HepG2 (cell line): ENCODE data around the gene PARG. TPM values are rescaled to one million over a fixed set of nuclear protein-coding genes. Genes with fewer than 3 reads are reported as not detected.
A peak's percentile ranks its signal among the peaks of the same experiment; 100 is the strongest.

Experiments
- ATAC-seq: fragments of 200-7000 bp; cut with Tn5 transposase; 3 replicates; pipeline ENCODE4 v1.9.1; 2020; ENCODE audit warnings: mild to moderate bottlenecking, moderate library complexity
- BruUV-seq: library from RNA; stranded (reverse); fragments of 400-500 nt; replicated peaks from 2 replicates; lab custom pipeline; 2021; lab: Mats Ljungman, UMichigan
- CTCF ChIA-PET: fragments of 300-600 bp; formaldehyde crosslinking; extraction: SDS; loops from one replicate; lab custom pipeline; 2021; ENCODE audit warnings: low total read pairs, inconsistent platforms, low intra/inter-chr PET ratio; lab: Yijun Ruan, JAX
- POLR2A ChIA-PET: fragments of 350-600 bp; sonication (Branson Sonifier 250); formaldehyde crosslinking; loops from one replicate; lab custom pipeline; 2020; ENCODE audit warnings: antibody characterized with exemption, inconsistent platforms; lab: Yijun Ruan, JAX
- DNase-seq: peaks from one replicate; pipeline ENCODE4 v3.0.0-alpha.2; 2015; ENCODE audit warnings: low spot score
- FAIRE-seq: peaks from 3 replicates; lab custom pipeline; 2011; peaks lifted over from hg19 to GRCh38; lab: Jason Lieb, UNC
- H2AFZ ChIP-seq: one replicate; pipeline ENCODE4 v1.6.1; 2011; ENCODE audit warnings: low read length, inconsistent platforms
- H3K27ac ChIP-seq: fragments of 300-600 bp; 3 replicates; pipeline ENCODE4 v1.8.0; 2011; ENCODE audit warnings: mixed run types, mild to moderate bottlenecking, mixed read lengths, low read length, inconsistent platforms; ENCODE audit not compliant: insufficient read depth; ENCODE audit errors: extremely low read length
- H3K27me3 ChIP-seq, 2 experiments: fragments of 200-600 bp in 1 of 2; 2 replicates in 1 of 2; 3 replicates in 1 of 2; pipeline versions ENCODE4 v1.6.0 to v1.8.0; 2011; ENCODE audit warnings: low read length in 2 of 2, mild to moderate bottlenecking in 2 of 2, moderate library complexity in 2 of 2, inconsistent platforms in 1 of 2; ENCODE audit not compliant: insufficient read depth in 2 of 2, control insufficient read depth in 1 of 2
- H3K36me3 ChIP-seq, 2 experiments: fragments of 200-600 bp in 1 of 2; replicated peaks in 1 of 2; 2 replicates in 1 of 2; 3 replicates in 1 of 2; pipeline versions ENCODE4 v1.5.1 to v1.8.0; 2011; ENCODE audit warnings: low read length in 2 of 2, inconsistent platforms in 1 of 2; ENCODE audit not compliant: insufficient read depth in 2 of 2, control insufficient read depth in 1 of 2
- H3K4me1 ChIP-seq: 2 replicates; pipeline ENCODE4 v1.5.1; 2012; ENCODE audit warnings: low read length, inconsistent platforms; ENCODE audit not compliant: insufficient read depth
- H3K4me2 ChIP-seq: 2 replicates; pipeline ENCODE4 v1.6.0; 2011; ENCODE audit warnings: low read depth, low read length, inconsistent platforms
- H3K4me3 ChIP-seq, 3 experiments: fragments of 200-600 bp in 1 of 3; sonication (generic), shearing (Covaris generic) in 1 of 3; replicated peaks in 1 of 3; 2 replicates each; pipeline ENCODE4 v1.5.1; 2011 to 2016; ENCODE audit warnings: low read length in 3 of 3, inconsistent platforms in 2 of 3, low read depth in 2 of 3, mild to moderate bottlenecking in 2 of 3, control low read depth in 1 of 3, mixed read lengths in 1 of 3; ENCODE audit not compliant: insufficient read depth in 1 of 3
- H3K79me2 ChIP-seq: one replicate; pipeline ENCODE4 v1.6.1; 2011; ENCODE audit warnings: low read length, inconsistent platforms; ENCODE audit not compliant: insufficient read depth
- H3K9ac ChIP-seq: 2 replicates; pipeline ENCODE4 v1.6.0; 2011; ENCODE audit warnings: mild to moderate bottlenecking, low read depth, low read length, inconsistent platforms; ENCODE audit not compliant: insufficient read depth
- H3K9me3 ChIP-seq: 2 replicates; pipeline ENCODE4 v1.5.1; 2012; ENCODE audit warnings: mild to moderate bottlenecking, low read length
- H4K20me1 ChIP-seq: 2 replicates; pipeline ENCODE4 v1.6.0; 2011; ENCODE audit warnings: inconsistent platforms, mild to moderate bottlenecking, low read length, moderate library complexity; ENCODE audit not compliant: insufficient read depth
- ASH2L ChIP-seq: fragments of 300-600, 200-600 bp; sonication (generic); IDR thresholded peaks from 2 replicates; pipeline ENCODE4 v1.7.0; 2017; ENCODE audit warnings: low read depth, mild to moderate bottlenecking, moderate library complexity, mixed read lengths, low read length; ENCODE audit not compliant: insufficient read length
- HNRNPUL1 ChIP-seq: fragments of 200-400 bp; formaldehyde crosslinking; IDR thresholded peaks from 2 replicates; pipeline ENCODE4 v1.6.1; 2017; ENCODE audit warnings: low read depth, mild to moderate bottlenecking, low read length, moderate library complexity
- RARG ChIP-seq: sonication (generic); formaldehyde crosslinking; IDR thresholded peaks from 2 replicates; pipeline ENCODE4 v1.4.0; 2020; ENCODE audit warnings: low read depth, mild to moderate bottlenecking, missing genetic modification reagents
- ZNF333 ChIP-seq: sonication (generic); formaldehyde crosslinking; IDR thresholded peaks from 2 replicates; pipeline ENCODE4 v1.4.0; 2020; ENCODE audit warnings: mild to moderate bottlenecking, missing genetic modification reagents, borderline replicate concordance
- ZNF644 ChIP-seq: IDR thresholded peaks from 2 replicates; pipeline ENCODE4 v1.6.1; 2016; ENCODE audit warnings: low read depth
- WGBS: methylation state at CpG from one replicate; pipeline ENCODE4 v1.1.6; 2017; ENCODE audit warnings: low lambda C conversion rate; 5-methylcytosine and 5-hydroxymethylcytosine counted together
- in situ Hi-C: cut with HindIII; loops from 2 replicates; pipeline ENCODE4 v1.10.0; 2017; ENCODE audit warnings: low pct_unique_long_range_greater_than_20kb; ENCODE audit not compliant: extremely low pct_ligation_motif_present
- intact Hi-C: fragments of 100-400 bp; cut with micrococcal nuclease; formaldehyde crosslinking; loops from one replicate; pipeline ENCODE4 v1.10.0; 2022; ENCODE audit not compliant: unreplicated experiment
- polyA plus RNA-seq, 8 experiments: library from polyadenylated mRNA; depleted of rRNA in 3 of 8; stranded (reverse) in 7 of 8; unstranded in 1 of 8; fragments of >200 nt; fragmentation: Illumina TruSeq in 4 of 8; extraction: Trizol in 4 of 8; gene quantifications; 2 replicates each; pipeline versions ENCODE4 v1.2.1 to v1.2.3, GENCODE V29; 2011 to 2016; ENCODE audit warnings: low read depth in 4 of 8, missing spikeins in 1 of 8, mixed read lengths in 1 of 8; ENCODE audit not compliant: insufficient read depth in 1 of 8
- total RNA-seq, 5 experiments: library from RNA; depleted of rRNA; stranded (reverse); fragments of >200 nt; fragmentation: Illumina TruSeq; extraction: Trizol; gene quantifications; 2 replicates each; pipeline ENCODE4 v1.2.3, GENCODE V29; 2016; ENCODE audit warnings: low read depth in 1 of 5
- TF ChIP-seq, protein P1 (sequence below): fragments of 450-650 bp; IDR thresholded peaks from 2 replicates; pipeline ENCODE4 v1.6.1; 2016
- TF ChIP-seq, protein P2 (sequence below): sonication (generic); formaldehyde crosslinking; IDR thresholded peaks from 2 replicates; pipeline ENCODE4 v1.9.0; 2021; ENCODE audit warnings: mild to moderate bottlenecking, missing genetic modification reagents
- TF ChIP-seq, protein P3 (sequence below): sonication (generic); formaldehyde crosslinking; IDR thresholded peaks from 2 replicates; pipeline ENCODE4 v1.5.1; 2020; ENCODE audit warnings: missing genetic modification reagents, mild to moderate bottlenecking, borderline replicate concordance

PARG gene
- total and polyA plus RNA-seq, 2 of the 13 experiments (the other 11 are each of a cell fraction or from before 2014, with no cell fraction given), result 11.4 to 37.2 TPM

DNA sequence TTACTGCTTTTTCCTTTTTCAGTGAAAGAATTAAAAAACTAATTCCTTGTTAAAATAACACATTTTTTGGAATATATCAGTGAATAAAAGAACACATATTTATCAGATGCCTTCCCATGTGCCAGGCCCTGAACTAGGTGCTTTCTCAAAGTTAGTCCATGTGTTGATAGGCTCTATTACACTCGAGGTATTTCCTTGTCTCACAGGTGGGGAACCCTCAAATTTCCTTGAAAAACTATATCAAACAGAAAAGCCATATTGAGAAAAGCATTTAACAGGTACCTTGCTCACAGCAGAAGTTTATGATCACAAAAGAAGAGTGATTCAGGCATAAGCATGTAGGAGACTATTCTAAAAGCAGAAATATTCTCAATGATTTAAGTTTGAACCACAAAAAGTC is 104.1 kb downstream of the PARG start:
- Histone ChIP-seq H3K27me3 (no peaks in the 10 kb centered on the region), H3K4me1 (peaks cover 26% of the 10 kb centered on the region), H4K20me1 (no peaks in the 10 kb centered on the region), H2AFZ (no peak overlapping the region), H3K9me3 (no peaks in the 10 kb centered on the region), H3K27ac (peak overlapping the region; percentile 84), H3K36me3 (peaks cover 2 to 34% of the 10 kb centered on the region in 2 experiments; a peak in 2 of 5 replicates), H3K4me3 (peak overlapping the region in 1 of 3 experiments; percentile 24; a peak in 2 of 6 replicates), H3K9ac (peak overlapping the region; percentile 51), H3K4me2 (peak overlapping the region; percentile 58), H3K79me2 (no peaks in the 10 kb centered on the region)
- CTCF ChIA-PET, result no interaction called here
- 72% methylated on average over 1 of the region's 1 CpG for WGBS
- intact Hi-C loops, result no loop called here
- POLR2A ChIA-PET, result no interaction called here
- FAIRE-seq (no peak), DNase-seq (no peak), ATAC-seq (no peak)
- in situ Hi-C loops, result no loop called here
- TF ChIP-seq ZNF333 (CRISPR knock-in tag), result no peak
- TF ChIP-seq, protein P1, sequence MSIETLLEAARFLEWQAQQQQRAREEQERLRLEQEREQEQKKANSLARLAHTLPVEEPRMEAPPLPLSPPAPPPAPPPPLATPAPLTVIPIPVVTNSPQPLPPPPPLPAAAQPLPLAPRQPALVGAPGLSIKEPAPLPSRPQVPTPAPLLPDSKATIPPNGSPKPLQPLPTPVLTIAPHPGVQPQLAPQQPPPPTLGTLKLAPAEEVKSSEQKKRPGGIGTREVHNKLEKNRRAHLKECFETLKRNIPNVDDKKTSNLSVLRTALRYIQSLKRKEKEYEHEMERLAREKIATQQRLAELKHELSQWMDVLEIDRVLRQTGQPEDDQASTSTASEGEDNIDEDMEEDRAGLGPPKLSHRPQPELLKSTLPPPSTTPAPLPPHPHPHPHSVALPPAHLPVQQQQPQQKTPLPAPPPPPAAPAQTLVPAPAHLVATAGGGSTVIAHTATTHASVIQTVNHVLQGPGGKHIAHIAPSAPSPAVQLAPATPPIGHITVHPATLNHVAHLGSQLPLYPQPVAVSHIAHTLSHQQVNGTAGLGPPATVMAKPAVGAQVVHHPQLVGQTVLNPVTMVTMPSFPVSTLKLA, result peak; percentile 56; the same call in 1 of the 2 replicates
- no TSS peak for BruUV-seq

GRCh38 chr10:49837051-49837478 is 104.8 kb downstream of the PARG start:
- peak; percentile 100 for ATAC-seq
- H3K27ac ChIP-seq, result peak overlapping the region; percentile 84
- WGBS, result 2% methylated on average over 4 of the region's 5 CpGs
- no peaks in the 10 kb centered on the region for H3K27me3 ChIP-seq
- peak; percentile 84 for DNase-seq
- POLR2A ChIA-PET, result no interaction called here
- BruUV-seq, result no TSS peak
- peaks cover 26% of the 10 kb centered on the region for H3K4me1 ChIP-seq
- CTCF ChIA-PET, result no interaction called here
- no peaks in the 10 kb centered on the region for H3K9me3 ChIP-seq
- intact Hi-C loops, result no loop called here
- no peaks in the 10 kb centered on the region for H4K20me1 ChIP-seq
- peak; percentile 76 for FAIRE-seq
- H3K36me3 ChIP-seq, result peaks cover 4 to 36% of the 10 kb centered on the region in 2 experiments
- H3K79me2 ChIP-seq, result no peaks in the 10 kb centered on the region
- H3K4me2 ChIP-seq, result peak overlapping the region; percentile 58
- peak overlapping the region; percentile 51 for H3K9ac ChIP-seq
- in situ Hi-C loops, result no loop called here
- no peak overlapping the region for H2AFZ ChIP-seq
- H3K4me3 ChIP-seq, result peak overlapping the region in 1 of 3 experiments; percentile 24; a peak in 2 of 6 replicates
- TF ChIP-seq ZNF644 (CRISPR knock-in tag), result peak; percentile 65; the same call in 1 of the 2 replicates
- 0 out of 2 replicates have a peak, but pooled peaks have one; percentile 39 for TF ChIP-seq HNRNPUL1
- TF ChIP-seq, protein P2, sequence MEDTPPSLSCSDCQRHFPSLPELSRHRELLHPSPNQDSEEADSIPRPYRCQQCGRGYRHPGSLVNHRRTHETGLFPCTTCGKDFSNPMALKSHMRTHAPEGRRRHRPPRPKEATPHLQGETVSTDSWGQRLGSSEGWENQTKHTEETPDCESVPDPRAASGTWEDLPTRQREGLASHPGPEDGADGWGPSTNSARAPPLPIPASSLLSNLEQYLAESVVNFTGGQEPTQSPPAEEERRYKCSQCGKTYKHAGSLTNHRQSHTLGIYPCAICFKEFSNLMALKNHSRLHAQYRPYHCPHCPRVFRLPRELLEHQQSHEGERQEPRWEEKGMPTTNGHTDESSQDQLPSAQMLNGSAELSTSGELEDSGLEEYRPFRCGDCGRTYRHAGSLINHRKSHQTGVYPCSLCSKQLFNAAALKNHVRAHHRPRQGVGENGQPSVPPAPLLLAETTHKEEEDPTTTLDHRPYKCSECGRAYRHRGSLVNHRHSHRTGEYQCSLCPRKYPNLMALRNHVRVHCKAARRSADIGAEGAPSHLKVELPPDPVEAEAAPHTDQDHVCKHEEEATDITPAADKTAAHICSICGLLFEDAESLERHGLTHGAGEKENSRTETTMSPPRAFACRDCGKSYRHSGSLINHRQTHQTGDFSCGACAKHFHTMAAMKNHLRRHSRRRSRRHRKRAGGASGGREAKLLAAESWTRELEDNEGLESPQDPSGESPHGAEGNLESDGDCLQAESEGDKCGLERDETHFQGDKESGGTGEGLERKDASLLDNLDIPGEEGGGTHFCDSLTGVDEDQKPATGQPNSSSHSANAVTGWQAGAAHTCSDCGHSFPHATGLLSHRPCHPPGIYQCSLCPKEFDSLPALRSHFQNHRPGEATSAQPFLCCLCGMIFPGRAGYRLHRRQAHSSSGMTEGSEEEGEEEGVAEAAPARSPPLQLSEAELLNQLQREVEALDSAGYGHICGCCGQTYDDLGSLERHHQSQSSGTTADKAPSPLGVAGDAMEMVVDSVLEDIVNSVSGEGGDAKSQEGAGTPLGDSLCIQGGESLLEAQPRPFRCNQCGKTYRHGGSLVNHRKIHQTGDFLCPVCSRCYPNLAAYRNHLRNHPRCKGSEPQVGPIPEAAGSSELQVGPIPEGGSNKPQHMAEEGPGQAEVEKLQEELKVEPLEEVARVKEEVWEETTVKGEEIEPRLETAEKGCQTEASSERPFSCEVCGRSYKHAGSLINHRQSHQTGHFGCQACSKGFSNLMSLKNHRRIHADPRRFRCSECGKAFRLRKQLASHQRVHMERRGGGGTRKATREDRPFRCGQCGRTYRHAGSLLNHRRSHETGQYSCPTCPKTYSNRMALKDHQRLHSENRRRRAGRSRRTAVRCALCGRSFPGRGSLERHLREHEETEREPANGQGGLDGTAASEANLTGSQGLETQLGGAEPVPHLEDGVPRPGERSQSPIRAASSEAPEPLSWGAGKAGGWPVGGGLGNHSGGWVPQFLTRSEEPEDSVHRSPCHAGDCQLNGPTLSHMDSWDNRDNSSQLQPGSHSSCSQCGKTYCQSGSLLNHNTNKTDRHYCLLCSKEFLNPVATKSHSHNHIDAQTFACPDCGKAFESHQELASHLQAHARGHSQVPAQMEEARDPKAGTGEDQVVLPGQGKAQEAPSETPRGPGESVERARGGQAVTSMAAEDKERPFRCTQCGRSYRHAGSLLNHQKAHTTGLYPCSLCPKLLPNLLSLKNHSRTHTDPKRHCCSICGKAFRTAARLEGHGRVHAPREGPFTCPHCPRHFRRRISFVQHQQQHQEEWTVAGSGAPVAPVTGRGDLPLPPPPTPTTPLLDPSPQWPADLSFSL (CRISPR knock-in tag), result 0 out of 2 replicates have a peak, but pooled peaks have one; percentile 15
- TF ChIP-seq RARG (CRISPR knock-in tag), result no peak
- TF ChIP-seq, protein P3, sequence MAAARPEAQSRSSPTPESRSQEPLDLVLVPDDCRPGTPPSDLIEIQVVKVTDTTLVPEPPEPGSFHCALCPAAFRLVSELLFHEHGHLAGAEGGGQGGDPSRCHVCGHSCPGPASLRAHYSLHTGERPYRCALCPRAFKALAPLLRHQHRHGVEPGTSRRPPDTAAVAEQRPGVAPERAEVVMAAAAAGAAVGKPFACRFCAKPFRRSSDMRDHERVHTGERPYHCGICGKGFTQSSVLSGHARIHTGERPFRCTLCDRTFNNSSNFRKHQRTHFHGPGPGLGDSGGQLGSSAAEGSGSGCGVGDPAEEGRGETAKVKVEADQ (CRISPR knock-in tag), result no peak
- peak; percentile 66 for TF ChIP-seq ASH2L
